Astrocyte (in vitro differentiated cells and primary cell): ENCODE results near the gene GOLPH3L. TPM values are rescaled to one million over a fixed set of nuclear protein-coding genes. Genes with fewer than 3 reads are reported as not detected.
"Not testable (repeated sequence)": the region's sequence is repeated elsewhere in the genome, so short reads cannot be mapped to it uniquely, and the experiment has no call there.

Source experiments
- DNase-seq: peaks from one replicate; pipeline ENCODE4 v3.0.0-alpha.2; 2010; ENCODE audit warnings: low read depth
- FAIRE-seq: peaks from 2 replicates; lab custom pipeline; 2011; peaks lifted over from hg19 to GRCh38; lab: Jason Lieb, UNC
- H2AFZ ChIP-seq: 2 replicates; pipeline ENCODE4 v1.6.0; 2012; ENCODE audit warnings: low read depth, low read length, inconsistent platforms
- H3K27ac ChIP-seq: 2 replicates; pipeline ENCODE4 v1.5.1; 2011; ENCODE audit warnings: low read depth, low read length, inconsistent platforms
- H3K27me3 ChIP-seq: 2 replicates; pipeline ENCODE4 v1.6.0; 2011; ENCODE audit warnings: low read length, inconsistent platforms; ENCODE audit not compliant: insufficient read depth
- H3K36me3 ChIP-seq: 2 replicates; pipeline ENCODE4 v1.5.1; 2011; ENCODE audit warnings: low read length, inconsistent platforms; ENCODE audit not compliant: insufficient read depth
- H3K4me1 ChIP-seq: 2 replicates; pipeline ENCODE4 v1.5.1; 2011; ENCODE audit warnings: low read length, inconsistent platforms; ENCODE audit not compliant: insufficient read depth
- H3K4me2 ChIP-seq: 2 replicates; pipeline ENCODE4 v1.6.0; 2012; ENCODE audit warnings: low read length, inconsistent platforms
- H3K4me3 ChIP-seq: 2 replicates; pipeline ENCODE4 v1.5.1; 2011; ENCODE audit warnings: low read depth, mild to moderate bottlenecking, low read length, inconsistent platforms; ENCODE audit not compliant: insufficient read depth
- H3K79me2 ChIP-seq: 2 replicates; pipeline ENCODE4 v1.6.0; 2012; ENCODE audit warnings: mild to moderate bottlenecking, low read length, inconsistent platforms; ENCODE audit not compliant: insufficient read depth
- H3K9ac ChIP-seq: 2 replicates; pipeline ENCODE4 v1.6.0; 2012; ENCODE audit warnings: mild to moderate bottlenecking, low read length, inconsistent platforms
- H3K9me3 ChIP-seq: 2 replicates; pipeline ENCODE4 v1.5.1; 2012; ENCODE audit warnings: low read depth, mild to moderate bottlenecking, low read length, inconsistent platforms; ENCODE audit not compliant: insufficient read depth
- H4K20me1 ChIP-seq: 2 replicates; pipeline ENCODE4 v1.6.0; 2012; ENCODE audit warnings: low read length, inconsistent platforms; ENCODE audit not compliant: insufficient read depth
- H3K27ac Mint-ChIP-seq: one replicate; pipeline ENCODE4 v1.8.0; 2021; ENCODE audit warnings: mild to moderate bottlenecking, mixed read lengths; ENCODE audit not compliant: unreplicated experiment
- H3K27me3 Mint-ChIP-seq: one replicate; pipeline ENCODE4 v1.8.0; 2021; ENCODE audit warnings: low read depth, mixed read lengths; ENCODE audit not compliant: unreplicated experiment
- H3K36me3 Mint-ChIP-seq: one replicate; pipeline ENCODE4 v1.8.0; 2021; ENCODE audit warnings: low read depth, mixed read lengths; ENCODE audit not compliant: unreplicated experiment
- H3K4me1 Mint-ChIP-seq: one replicate; pipeline ENCODE4 v1.8.0; 2021; ENCODE audit warnings: low read depth, mixed read lengths; ENCODE audit not compliant: unreplicated experiment
- H3K4me3 Mint-ChIP-seq: one replicate; pipeline ENCODE4 v1.8.0; 2021; ENCODE audit warnings: mild to moderate bottlenecking, moderate library complexity, mixed read lengths; ENCODE audit not compliant: unreplicated experiment
- H3K9me3 Mint-ChIP-seq: one replicate; pipeline ENCODE4 v1.8.0; 2021; ENCODE audit warnings: mild to moderate bottlenecking, mixed read lengths; ENCODE audit not compliant: unreplicated experiment
- CTCF ChIP-seq: IDR thresholded peaks from 2 replicates; pipeline ENCODE4 v1.5.1; 2011; ENCODE audit warnings: low read depth, mild to moderate bottlenecking, inconsistent platforms, low read length, moderate library complexity; ENCODE audit not compliant: insufficient read depth
- EZH2 ChIP-seq: IDR thresholded peaks from 2 replicates; pipeline ENCODE4 v1.6.1; 2012; ENCODE audit warnings: mild to moderate bottlenecking, low read length, inconsistent platforms; ENCODE audit not compliant: insufficient read depth
- total RNA-seq: library from RNA; stranded (reverse); gene quantifications from 2 replicates; pipeline ENCODE4 v1.2.1, GENCODE V29; 2021

The GOLPH3L gene
- total RNA-seq, 1 donor from 2014 or later, result 20.9 TPM

DNA sequence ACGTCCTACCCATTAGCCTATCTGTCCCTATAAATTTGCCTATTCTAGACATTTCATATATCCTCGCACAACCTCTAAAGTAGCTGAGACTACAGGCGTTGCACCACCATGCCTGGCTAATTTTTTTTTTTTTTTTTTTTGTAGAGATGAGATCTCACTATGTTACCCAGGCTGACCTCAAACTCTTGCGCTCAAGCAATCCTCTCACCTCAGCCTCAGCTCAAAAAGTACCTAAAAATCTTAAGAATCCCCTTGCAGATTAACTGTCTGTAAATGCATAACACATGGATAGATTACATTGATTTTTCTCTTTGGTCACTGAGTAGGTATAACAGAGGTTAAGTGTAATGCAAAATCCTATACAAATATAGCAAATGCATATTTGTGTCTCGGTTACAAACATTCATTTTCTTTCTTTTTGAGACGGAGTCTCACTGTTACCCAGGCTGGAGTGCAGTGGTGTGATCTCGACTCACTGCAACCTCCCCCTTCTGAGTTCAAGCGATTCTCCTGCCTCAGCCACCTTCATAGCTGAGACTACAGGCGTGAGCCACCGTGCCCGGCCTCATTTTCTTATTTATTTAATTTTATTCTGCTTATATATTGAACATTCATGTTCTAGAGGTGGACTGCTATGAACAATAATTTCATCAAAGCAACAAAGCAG lies 21.4 kb upstream of the GOLPH3L start:
- H2AFZ ChIP-seq, result no peak overlapping the region
- no peaks in the 10 kb centered on the region for H3K36me3 Mint-ChIP-seq
- no peaks in the 10 kb centered on the region for H3K4me1 Mint-ChIP-seq
- H3K4me1 ChIP-seq, result no peaks in the 10 kb centered on the region
- no peak overlapping the region for H3K4me3 Mint-ChIP-seq
- H4K20me1 ChIP-seq, result no peaks in the 10 kb centered on the region
- peaks cover 6% of the 10 kb centered on the region for H3K9me3 Mint-ChIP-seq
- H3K9me3 ChIP-seq, result no peaks in the 10 kb centered on the region
- DNase-seq (no peak), FAIRE-seq (no peak)
- TF ChIP-seq EZH2 (no peak), CTCF (no peak)
- no peak overlapping the region for H3K27ac Mint-ChIP-seq
- no peaks in the 10 kb centered on the region for H3K36me3 ChIP-seq
- H3K27ac ChIP-seq, result no peak overlapping the region
- no peak overlapping the region for H3K4me2 ChIP-seq
- H3K27me3 Mint-ChIP-seq, result no peaks in the 10 kb centered on the region
- H3K4me3 ChIP-seq, result no peak overlapping the region
- H3K9ac ChIP-seq, result no peak overlapping the region
- no peaks in the 10 kb centered on the region for H3K27me3 ChIP-seq
- H3K79me2 ChIP-seq, result no peaks in the 10 kb centered on the region

- not testable (repeated sequence) for H3K79me2 ChIP-seq, H3K27me3 Mint-ChIP-seq, DNase-seq, H3K4me3 ChIP-seq, H3K27ac ChIP-seq, H3K4me1 Mint-ChIP-seq, H2AFZ ChIP-seq, H3K9me3 Mint-ChIP-seq, H3K36me3 Mint-ChIP-seq, FAIRE-seq, H3K4me3 Mint-ChIP-seq, H3K4me1 ChIP-seq, H3K27ac Mint-ChIP-seq, H3K36me3 ChIP-seq, H3K27me3 ChIP-seq, H3K9ac ChIP-seq, H3K9me3 ChIP-seq, H4K20me1 ChIP-seq, H3K4me2 ChIP-seq
Measured at GRCh38 chr1:150709031-150709430, 12.1 kb upstream of the GOLPH3L start.

GRCh38 chr1:150708595-150708994 lies 11.6 kb upstream of the GOLPH3L start:
- Mint-ChIP-seq H3K9me3 (no peaks in the 10 kb centered on the region), H3K27ac (no peak overlapping the region), H3K27me3 (no peaks in the 10 kb centered on the region), H3K36me3 (no peaks in the 10 kb centered on the region), H3K4me1 (no peaks in the 10 kb centered on the region), H3K4me3 (no peak overlapping the region)
- H3K4me3 ChIP-seq, result no peak overlapping the region
- no peak overlapping the region for H3K4me2 ChIP-seq
- no peaks in the 10 kb centered on the region for H3K79me2 ChIP-seq
- no peaks in the 10 kb centered on the region for H3K36me3 ChIP-seq
- DNase-seq (no peak), FAIRE-seq (no peak)
- no peak overlapping the region for H3K9ac ChIP-seq
- no peaks in the 10 kb centered on the region for H3K27me3 ChIP-seq
- no peaks in the 10 kb centered on the region for H3K4me1 ChIP-seq
- no peak for TF ChIP-seq EZH2
- no peak for TF ChIP-seq CTCF
- no peak overlapping the region for H3K27ac ChIP-seq
- H4K20me1 ChIP-seq, result no peaks in the 10 kb centered on the region
- no peaks in the 10 kb centered on the region for H3K9me3 ChIP-seq
- H2AFZ ChIP-seq, result no peak overlapping the region
